Germinal center (tissue), 1 donor: ENCODE results near the gene TMEM60.
"Not testable (repeated sequence)": the region's sequence is repeated elsewhere in the genome, so short reads cannot be mapped to it uniquely, and the experiment has no call there.

Source experiments
- DNase-seq: peaks from one replicate; pipeline ENCODE4 v3.0.0; 2012; ENCODE audit warnings: mixed read lengths, low spot score

TMEM60 gene

GRCh38 chr7:77811516-77812289 lies 13.5 kb upstream of the TMEM60 start:
- DNase-seq, result no peak

GRCh38 chr7:77808517-77808916 lies 10.3 kb upstream of the TMEM60 start:
- DNase-seq, result no peak

DNA sequence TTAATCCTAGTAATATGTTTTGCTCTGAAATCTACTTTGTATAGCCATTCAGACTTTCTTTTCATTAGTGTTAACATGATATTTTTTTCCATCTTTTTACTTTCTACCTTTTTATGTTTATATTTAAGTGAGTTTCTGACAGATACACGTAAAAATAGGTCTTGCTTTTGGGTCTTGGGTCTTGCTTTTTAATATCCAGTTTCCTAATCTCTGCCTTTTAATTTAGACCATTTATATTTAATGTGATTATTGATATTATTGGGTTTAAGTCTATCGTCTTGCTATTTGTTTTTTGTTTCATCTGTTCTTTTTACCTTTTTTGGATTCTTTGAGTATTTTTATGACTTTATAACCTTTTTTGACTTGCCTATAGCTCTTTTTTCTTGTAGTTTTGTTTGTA lies 8.2 kb upstream of the TMEM60 start:
- no peak for DNase-seq

- DNase-seq, result no peak
These were observed 4.5 kb upstream of the TMEM60 start for GRCh38 chr7:77802557-77803405.

DNA sequence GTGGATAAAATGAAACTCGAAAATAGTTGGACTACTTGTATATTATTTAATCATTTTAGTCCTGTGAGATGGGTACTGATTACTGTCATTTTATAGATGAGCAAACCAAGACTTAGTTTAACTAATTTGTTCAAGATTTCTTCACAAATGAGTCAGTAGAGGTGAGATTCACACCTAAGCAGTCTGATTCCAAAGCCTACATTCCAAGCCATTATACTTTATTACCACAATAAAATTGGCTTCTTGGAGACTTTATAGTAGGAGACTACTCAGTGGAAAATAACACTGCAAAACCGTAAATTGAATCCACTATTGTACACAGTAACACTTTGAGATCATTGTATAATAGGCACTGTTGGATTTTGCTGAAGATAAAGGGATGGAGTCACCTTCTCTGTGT lies 2.5 kb upstream of the TMEM60 start:
- no peak for DNase-seq

DNA sequence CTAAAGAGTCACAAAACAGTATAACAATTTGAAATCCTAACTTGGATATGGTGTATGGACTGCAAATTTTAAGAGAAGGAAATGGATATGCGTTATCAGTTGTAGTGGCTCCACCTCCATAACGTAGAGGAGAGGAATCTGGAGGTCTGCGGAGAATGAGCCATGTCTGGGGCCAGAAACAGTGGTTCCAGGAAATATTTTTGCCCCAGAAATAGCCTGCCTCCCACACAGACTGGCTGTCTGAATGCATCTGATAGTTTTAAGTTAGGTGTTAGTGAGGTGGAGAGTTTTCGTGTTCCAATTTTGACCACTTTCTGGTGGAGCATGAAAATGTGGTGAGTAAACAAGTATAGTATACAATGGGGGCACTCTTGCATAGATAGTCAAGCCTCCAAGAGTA lies 1.9 kb upstream of the TMEM60 start:
- DNase-seq, result no peak

DNA sequence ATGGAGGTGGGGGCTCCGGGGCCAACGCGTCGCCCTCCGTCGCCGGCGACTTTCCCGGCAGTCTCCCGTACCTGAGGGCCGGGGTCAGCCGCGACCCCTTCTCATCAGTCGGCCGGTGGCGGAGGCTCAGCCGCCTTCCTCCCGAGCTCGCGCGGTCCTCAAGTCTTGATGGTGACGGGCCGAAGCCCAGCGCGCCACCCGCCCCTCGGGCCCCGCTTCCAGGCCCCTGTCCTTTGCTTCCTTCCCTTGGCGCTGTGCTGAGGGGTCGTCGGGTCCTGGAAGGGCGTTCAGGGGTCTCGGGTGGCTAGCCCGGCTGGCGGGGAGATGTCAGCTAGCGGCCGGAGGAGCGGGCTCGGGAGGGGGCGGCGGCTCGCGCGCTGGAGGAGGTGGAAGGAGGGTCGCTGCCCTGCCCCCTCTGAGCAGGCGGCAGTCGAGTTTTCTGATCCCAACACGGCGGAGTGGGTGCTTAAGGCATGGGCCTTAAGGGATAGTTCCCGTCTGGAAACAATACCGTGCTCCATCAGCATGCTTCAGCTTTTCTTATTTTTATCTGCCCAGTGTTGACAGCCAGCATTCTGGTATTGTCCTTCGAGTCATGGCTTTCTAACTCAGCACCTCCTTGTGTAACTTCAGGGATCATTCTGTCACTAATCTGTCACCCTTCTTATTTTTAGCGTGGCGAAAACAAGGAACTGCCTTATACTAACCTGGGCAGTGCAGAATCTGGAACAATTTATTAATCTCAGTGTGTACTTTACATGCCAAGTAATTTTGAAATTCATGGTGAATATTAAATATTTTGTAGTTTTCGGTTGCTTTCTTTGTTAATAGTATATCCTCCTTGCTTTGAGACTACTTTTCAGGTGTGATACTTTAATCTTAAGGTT lies 1.1 kb upstream of the TMEM60 start:
- DNase-seq, result peak; percentile 38

DNA sequence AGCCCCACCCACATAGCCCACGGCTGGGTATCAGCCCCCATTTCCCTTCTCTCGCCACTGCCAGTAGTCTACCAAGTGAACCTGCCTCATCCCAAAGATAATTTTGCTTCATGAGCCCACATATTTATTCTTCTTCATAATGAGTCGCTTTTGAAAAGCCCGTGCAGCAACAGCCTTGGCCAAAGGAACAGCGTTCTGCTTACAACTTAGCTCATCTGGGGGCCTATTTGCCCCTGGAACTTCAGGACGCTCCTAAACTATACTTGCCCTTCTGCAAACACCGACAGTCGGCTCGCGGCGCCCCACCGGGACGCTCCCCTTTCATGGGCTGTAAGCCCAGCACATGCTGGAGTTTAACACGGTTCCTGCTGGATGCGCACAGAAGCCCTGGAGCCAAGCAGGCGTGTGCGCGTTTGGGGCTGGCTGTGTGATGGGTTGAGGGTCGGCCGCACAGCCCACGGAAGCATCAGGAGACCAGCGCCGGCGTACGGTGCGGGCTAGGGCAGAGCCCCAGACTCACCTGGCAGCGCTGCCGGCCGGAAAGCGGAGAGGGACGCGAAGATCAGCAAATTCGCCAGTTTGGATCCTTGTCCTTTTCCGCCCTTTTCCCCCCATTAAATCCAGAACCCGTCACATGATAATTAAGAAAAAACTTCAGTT lies 370 bp downstream of the TMEM60 start:
- DNase-seq, result no peak

GRCh38 chr7:77796960-77797359 lies 1.3 kb downstream of the TMEM60 start:
- DNase-seq, result no peak

- no peak for DNase-seq
These were observed 2.1 kb downstream of the TMEM60 start for GRCh38 chr7:77796109-77796508.

DNA sequence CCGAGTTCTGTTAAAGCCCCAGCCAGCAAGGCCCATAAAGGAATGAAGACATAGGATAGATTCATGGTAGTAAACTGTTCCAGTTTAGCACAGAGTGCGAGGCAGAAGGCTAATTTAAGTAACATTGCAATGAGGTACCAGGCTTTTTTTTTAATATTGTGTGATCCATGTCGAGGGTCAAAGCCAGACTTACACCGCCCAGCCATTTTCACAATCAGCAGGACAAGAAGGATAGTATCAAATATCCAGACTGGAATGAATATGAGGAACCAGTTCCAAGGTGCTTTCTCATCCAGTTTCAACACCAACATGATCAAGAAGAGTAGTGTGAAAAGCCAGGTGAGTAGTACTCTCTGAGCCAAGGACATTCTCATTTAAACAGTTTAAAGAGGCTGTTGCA lies 4.2 kb downstream of the TMEM60 start:
- DNase-seq, result no peak

- DNase-seq, result no peak
These were observed 6.3 kb downstream of the TMEM60 start for GRCh38 chr7:77791956-77792355.

- DNase-seq, result no peak
These were observed 6.9 kb downstream of the TMEM60 start for GRCh38 chr7:77791336-77791735.

DNA sequence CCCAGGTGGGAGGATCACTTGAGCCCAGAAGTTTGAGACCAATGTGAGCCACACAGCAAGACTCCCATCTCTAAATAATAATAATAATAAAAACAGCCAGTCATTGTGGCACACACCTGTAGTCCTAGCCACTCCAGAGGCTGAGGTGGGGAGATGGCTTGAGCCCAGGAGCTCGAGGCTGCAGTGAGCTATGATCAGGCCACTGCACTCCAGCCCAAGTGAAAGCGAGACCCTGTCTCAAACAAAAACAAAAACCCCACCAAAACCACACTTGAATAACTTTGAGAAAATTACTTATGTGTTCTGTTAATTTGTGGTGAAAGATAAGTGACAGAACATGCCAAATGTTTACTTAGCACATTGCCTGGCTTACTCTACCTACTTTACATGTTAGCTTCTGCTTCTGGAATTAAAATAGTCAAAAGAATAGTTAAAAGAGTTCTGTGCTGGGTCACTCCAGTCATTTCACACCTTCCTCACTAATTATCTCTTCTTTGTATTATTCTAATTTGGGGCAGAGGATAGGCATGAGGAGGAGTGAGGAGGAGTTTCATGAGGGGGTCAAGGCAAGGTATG lies 9.8 kb downstream of the TMEM60 start:
- no peak for DNase-seq

- DNase-seq, result no peak
These were observed 11.5 kb downstream of the TMEM60 start for GRCh38 chr7:77786741-77787140.

DNA sequence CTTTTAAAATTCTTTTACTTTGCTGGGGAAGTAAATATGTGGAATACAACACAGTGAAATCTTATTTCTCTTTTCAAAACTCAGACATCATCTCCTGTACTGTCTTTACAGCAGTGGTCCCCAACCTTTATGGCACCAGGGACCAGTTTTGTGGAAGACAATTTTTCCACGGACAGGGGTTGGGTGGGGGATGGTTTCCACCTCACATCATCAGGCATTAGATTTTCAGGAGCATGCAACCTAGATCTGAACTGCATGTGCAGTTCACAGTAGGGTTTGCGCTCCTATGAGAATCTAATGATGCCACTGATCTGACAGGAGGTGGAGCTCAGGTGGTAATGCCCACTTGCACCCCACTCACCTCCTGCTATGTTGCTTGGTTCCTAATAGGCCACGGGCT lies 12.2 kb downstream of the TMEM60 start:
- DNase-seq, result no peak

- not testable (repeated sequence) for DNase-seq
These were observed 13.8 kb downstream of the TMEM60 start for GRCh38 chr7:77784426-77784825.

DNA sequence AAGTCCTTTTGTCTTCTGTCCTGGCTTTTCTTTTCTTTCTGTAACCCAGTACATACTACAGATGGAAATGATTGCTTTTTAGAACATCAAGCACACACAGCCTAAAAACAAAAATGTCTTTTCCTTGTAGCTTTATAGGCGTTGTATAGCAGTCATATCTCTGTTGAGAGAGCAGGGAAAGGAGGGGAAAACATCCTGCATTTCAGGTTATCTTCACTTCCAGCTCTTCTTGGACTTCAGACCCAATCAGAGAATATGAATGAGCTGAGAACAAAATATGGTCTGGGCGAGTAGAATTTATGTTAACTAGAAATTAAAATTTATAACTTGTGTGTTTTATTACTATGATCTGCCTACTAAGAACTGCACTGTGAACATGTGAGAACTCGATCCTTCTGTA lies 14.7 kb downstream of the TMEM60 start:
- no peak for DNase-seq

GRCh38 chr7:77783111-77783510 lies 15.1 kb downstream of the TMEM60 start:
- DNase-seq, result no peak

DNA sequence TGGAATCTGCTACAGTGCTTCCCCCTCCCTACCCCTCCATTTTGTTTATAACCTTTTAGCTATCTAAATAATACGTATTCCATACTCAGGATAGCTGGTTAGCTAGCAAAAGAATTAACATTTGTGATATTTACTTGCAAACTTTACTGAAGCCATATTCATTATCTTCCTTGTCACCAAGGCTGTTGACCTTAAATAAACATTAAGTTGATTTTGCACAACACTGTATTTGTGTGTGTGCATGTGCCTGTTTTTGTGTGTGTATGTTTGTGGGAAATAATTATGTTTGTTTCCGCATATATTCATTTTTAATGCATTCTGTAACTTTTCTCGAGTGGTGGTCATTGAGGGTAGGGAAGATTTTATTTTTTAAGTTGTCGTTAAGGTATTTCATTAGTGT lies 15.9 kb downstream of the TMEM60 start:
- DNase-seq, result no peak

- DNase-seq, result no peak
These were observed 19.7 kb downstream of the TMEM60 start for GRCh38 chr7:77778535-77778934.

- no peak for DNase-seq
These were observed 26.3 kb downstream of the TMEM60 start for GRCh38 chr7:77771901-77772300.
